IPS-20b (cell line): ENCODE data around the gene ADAMTS18.

Source experiments
- H3K27ac ChIP-seq: one replicate; pipeline ENCODE4 v1.5.1; 2013; ENCODE audit warnings: low read length
- H3K27me3 ChIP-seq: 2 replicates; pipeline ENCODE4 v1.6.1; 2013; ENCODE audit warnings: mild to moderate bottlenecking, low read length, inconsistent platforms; ENCODE audit not compliant: insufficient read depth
- H3K36me3 ChIP-seq: 2 replicates; pipeline ENCODE4 v1.6.1; 2013; ENCODE audit warnings: low read depth, mild to moderate bottlenecking, inconsistent platforms, low read length, moderate library complexity; ENCODE audit not compliant: insufficient read depth
- H3K4me1 ChIP-seq: 2 replicates; pipeline ENCODE4 v1.6.1; 2013; ENCODE audit warnings: mild to moderate bottlenecking, control low read depth, inconsistent platforms, low read length, moderate library complexity; ENCODE audit not compliant: insufficient read depth
- H3K4me3 ChIP-seq: 2 replicates; pipeline ENCODE4 v1.5.1; 2013; ENCODE audit warnings: mild to moderate bottlenecking, low read length, inconsistent platforms
- H3K9ac ChIP-seq: 2 replicates; pipeline ENCODE4 v1.6.1; 2013; ENCODE audit warnings: low read depth, mild to moderate bottlenecking, inconsistent platforms, low read length, moderate library complexity
- H3K9me3 ChIP-seq: 2 replicates; pipeline ENCODE4 v1.6.1; 2013; ENCODE audit warnings: mild to moderate bottlenecking, low read depth, low read length, inconsistent platforms; ENCODE audit not compliant: insufficient read depth

The ADAMTS18 gene

GRCh38 chr16:77408607-77409006, 26.2 kb downstream of the ADAMTS18 start:
- Histone ChIP-seq H3K9ac (no peak overlapping the region), H3K4me3 (no peak overlapping the region), H3K9me3 (peaks cover 6% of the 10 kb centered on the region; the same call in 1 of the 2 replicates), H3K27ac (no peak overlapping the region), H3K27me3 (no peaks in the 10 kb centered on the region), H3K36me3 (no peaks in the 10 kb centered on the region), H3K4me1 (peaks cover 1% of the 10 kb centered on the region; the same call in 1 of the 2 replicates)

- Histone ChIP-seq H3K9me3 (peaks cover 6% of the 10 kb centered on the region; the same call in 1 of the 2 replicates), H3K9ac (no peak overlapping the region), H3K4me3 (no peak overlapping the region), H3K27me3 (no peaks in the 10 kb centered on the region), H3K36me3 (no peaks in the 10 kb centered on the region), H3K4me1 (peaks cover 4% of the 10 kb centered on the region; the same call in 1 of the 2 replicates), H3K27ac (no peak overlapping the region)
Measured at GRCh38 chr16:77406680-77407079, 28.2 kb downstream of the ADAMTS18 start.

GRCh38 chr16:77404775-77405174, 30.1 kb downstream of the ADAMTS18 start:
- no peaks in the 10 kb centered on the region for H3K27me3 ChIP-seq
- H3K36me3 ChIP-seq = no peaks in the 10 kb centered on the region
- peaks cover 4% of the 10 kb centered on the region; the same call in 1 of the 2 replicates for H3K4me1 ChIP-seq
- no peak overlapping the region for H3K27ac ChIP-seq
- H3K4me3 ChIP-seq = no peak overlapping the region
- peaks cover 6% of the 10 kb centered on the region; the same call in 1 of the 2 replicates for H3K9me3 ChIP-seq
- H3K9ac ChIP-seq = no peak overlapping the region

- Histone ChIP-seq H3K27me3 (no peaks in the 10 kb centered on the region), H3K4me1 (peaks cover 7% of the 10 kb centered on the region; the same call in 1 of the 2 replicates), H3K27ac (no peak overlapping the region), H3K4me3 (no peak overlapping the region), H3K36me3 (no peaks in the 10 kb centered on the region), H3K9me3 (peaks cover 6% of the 10 kb centered on the region; the same call in 1 of the 2 replicates), H3K9ac (no peak overlapping the region)
Measured at GRCh38 chr16:77403732-77404131, 31.1 kb downstream of the ADAMTS18 start.

GRCh38 chr16:77402672-77403071, 32.2 kb downstream of the ADAMTS18 start:
- Histone ChIP-seq H3K4me3 (no peak overlapping the region), H3K36me3 (no peaks in the 10 kb centered on the region), H3K27ac (no peak overlapping the region), H3K4me1 (peaks cover 13% of the 10 kb centered on the region; the same call in 1 of the 2 replicates), H3K9me3 (no peaks in the 10 kb centered on the region), H3K9ac (no peak overlapping the region), H3K27me3 (no peaks in the 10 kb centered on the region)

GRCh38 chr16:77402118-77402517, 32.7 kb downstream of the ADAMTS18 start:
- Histone ChIP-seq H3K4me1 (peaks cover 13% of the 10 kb centered on the region; the same call in 1 of the 2 replicates), H3K4me3 (no peak overlapping the region), H3K27ac (no peak overlapping the region), H3K9me3 (no peaks in the 10 kb centered on the region), H3K9ac (no peak overlapping the region), H3K27me3 (no peaks in the 10 kb centered on the region), H3K36me3 (no peaks in the 10 kb centered on the region)

GRCh38 chr16:77399546-77399945, 35.3 kb downstream of the ADAMTS18 start:
- Histone ChIP-seq H3K4me3 (no peak overlapping the region), H3K36me3 (no peaks in the 10 kb centered on the region), H3K27me3 (no peaks in the 10 kb centered on the region), H3K9me3 (no peaks in the 10 kb centered on the region), H3K9ac (no peak overlapping the region), H3K27ac (no peak overlapping the region), H3K4me1 (peaks cover 13% of the 10 kb centered on the region; the same call in 1 of the 2 replicates)

GRCh38 chr16:77399066-77399465, 35.8 kb downstream of the ADAMTS18 start:
- Histone ChIP-seq H3K27me3 (no peaks in the 10 kb centered on the region), H3K9ac (no peak overlapping the region)

GRCh38 chr16:77398495-77398894, 36.3 kb downstream of the ADAMTS18 start:
- H3K27ac ChIP-seq = no peak overlapping the region
- no peaks in the 10 kb centered on the region for H3K27me3 ChIP-seq
- H3K4me3 ChIP-seq = no peak overlapping the region

More at GRCh38 chr16:77399066-77399465, 35.8 kb downstream of the ADAMTS18 start:
- peaks cover 13% of the 10 kb centered on the region; the same call in 1 of the 2 replicates for H3K4me1 ChIP-seq
- H3K9me3 ChIP-seq = no peaks in the 10 kb centered on the region
- H3K27ac ChIP-seq = no peak overlapping the region
- H3K4me3 ChIP-seq = no peak overlapping the region
- H3K36me3 ChIP-seq = no peaks in the 10 kb centered on the region

GRCh38 chr16:77396461-77396860, 38.4 kb downstream of the ADAMTS18 start:
- Histone ChIP-seq H3K36me3 (no peaks in the 10 kb centered on the region), H3K27me3 (no peaks in the 10 kb centered on the region), H3K9me3 (no peaks in the 10 kb centered on the region), H3K4me3 (no peak overlapping the region), H3K9ac (no peak overlapping the region), H3K4me1 (0 out of 2 replicates have a peak, but pooled peaks cover 9% of the 10 kb centered on the region), H3K27ac (no peak overlapping the region)

More at GRCh38 chr16:77398495-77398894, 36.3 kb downstream of the ADAMTS18 start:
- H3K9ac ChIP-seq = no peak overlapping the region
- H3K4me1 ChIP-seq = peaks cover 11% of the 10 kb centered on the region; the same call in 1 of the 2 replicates
- no peaks in the 10 kb centered on the region for H3K9me3 ChIP-seq
- H3K36me3 ChIP-seq = no peaks in the 10 kb centered on the region

GRCh38 chr16:77394699-77395098, 40.1 kb downstream of the ADAMTS18 start:
- H3K9ac ChIP-seq = no peak overlapping the region
- no peaks in the 10 kb centered on the region for H3K27me3 ChIP-seq
- H3K36me3 ChIP-seq = no peaks in the 10 kb centered on the region
- H3K4me1 ChIP-seq = 0 out of 2 replicates have a peak, but pooled peaks cover 9% of the 10 kb centered on the region
- no peak overlapping the region for H3K4me3 ChIP-seq
- no peaks in the 10 kb centered on the region for H3K9me3 ChIP-seq
- H3K27ac ChIP-seq = no peak overlapping the region

- H3K4me1 ChIP-seq = 0 out of 2 replicates have a peak, but pooled peaks cover 9% of the 10 kb centered on the region
Measured at GRCh38 chr16:77393955-77394354, 40.9 kb downstream of the ADAMTS18 start.

More at GRCh38 chr16:77393955-77394354, 40.9 kb downstream of the ADAMTS18 start:
- no peaks in the 10 kb centered on the region for H3K9me3 ChIP-seq
- H3K27me3 ChIP-seq = no peaks in the 10 kb centered on the region
- H3K4me3 ChIP-seq = no peak overlapping the region
- no peak overlapping the region for H3K9ac ChIP-seq
- no peak overlapping the region for H3K27ac ChIP-seq
- no peaks in the 10 kb centered on the region for H3K36me3 ChIP-seq
